ENCODE measurements around the gene IL22RA2.

IL22RA2 gene

GRCh38 chr6:137147195-137147594, 26.2 kb downstream of the IL22RA2 start:
- no peak for TF ChIP-seq CTCF (IDR thresholded peaks at IDR 0.05; ENCODE audit: control insufficient read depth, extremely low read depth, insufficient read depth)
- H3K4me3 ChIP-seq (ENCODE audit: low read depth, low read length), result no peak overlapping the region
- DNase-seq (ENCODE audit: low read depth), result no peak

DNA sequence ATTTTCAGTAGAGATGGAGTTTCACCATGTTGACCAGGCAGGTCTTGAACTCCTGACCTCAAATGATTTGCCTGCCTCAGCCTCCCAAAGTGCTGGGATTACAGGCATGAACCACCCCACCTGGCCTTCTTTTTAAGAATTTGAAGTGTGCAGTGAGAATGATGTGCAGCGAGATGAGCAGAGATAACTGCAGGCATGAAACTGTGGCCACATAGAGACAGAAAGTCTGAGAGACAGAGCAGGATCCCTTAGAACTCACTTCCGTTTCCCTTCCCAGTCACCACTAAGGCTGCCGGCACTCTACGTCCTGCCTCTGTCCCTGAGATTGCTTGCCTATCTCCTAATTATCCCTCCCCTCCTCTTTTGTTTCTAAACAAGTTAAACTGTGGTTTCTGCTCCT, 27.2 kb downstream of the IL22RA2 start:
- TF ChIP-seq CTCF (IDR thresholded peaks at IDR 0.05; ENCODE audit: control insufficient read depth, extremely low read depth, insufficient read depth), result no peak
- DNase-seq (ENCODE audit: low read depth), result no peak
- no peak overlapping the region for H3K4me3 ChIP-seq (ENCODE audit: low read depth, low read length)

DNA sequence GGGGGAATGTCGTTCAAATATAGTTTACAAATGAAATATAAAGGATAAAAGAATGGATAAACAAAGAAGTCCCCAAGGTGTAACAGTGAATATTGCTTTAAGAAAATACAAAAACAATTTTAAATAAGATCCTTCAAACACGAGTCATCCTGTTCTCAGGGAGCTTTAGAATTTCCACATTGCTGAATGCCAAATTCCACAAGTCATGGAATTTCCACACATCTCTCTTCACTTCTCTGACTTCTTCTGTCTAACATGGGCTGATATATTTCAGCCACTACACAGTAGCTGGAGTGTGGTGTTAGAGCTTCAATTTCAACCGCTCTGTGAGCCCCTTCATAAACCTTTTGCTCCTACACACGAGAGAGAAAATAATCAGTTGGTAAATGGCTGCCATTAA, 28.0 kb downstream of the IL22RA2 start:
- DNase-seq (ENCODE audit: low read depth), result no peak
- TF ChIP-seq CTCF (IDR thresholded peaks at IDR 0.05; ENCODE audit: control insufficient read depth, extremely low read depth, insufficient read depth), result no peak
- no peak overlapping the region for H3K4me3 ChIP-seq (ENCODE audit: low read depth, low read length)

DNA sequence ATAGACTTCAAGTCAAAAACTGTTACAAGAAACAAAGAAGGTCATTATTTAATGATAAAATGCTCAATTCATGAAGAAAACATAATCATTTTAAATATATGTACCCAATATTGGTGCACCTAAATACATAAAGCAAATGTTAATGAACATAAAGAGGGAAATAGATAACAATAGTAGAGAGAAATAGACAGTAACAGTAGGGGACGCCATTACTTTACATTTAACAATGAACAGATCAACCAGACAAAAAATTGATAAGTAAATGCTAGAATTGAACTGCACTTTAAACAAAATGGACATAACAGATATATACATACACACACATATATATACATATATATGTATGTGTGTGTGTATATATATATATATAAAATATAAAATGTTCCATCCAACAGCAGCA, 37.4 kb downstream of the IL22RA2 start:
- DNase-seq (ENCODE audit: low read depth), result no peak
- peak; percentile 39 for TF ChIP-seq CTCF (IDR thresholded peaks at IDR 0.05; ENCODE audit: control insufficient read depth, extremely low read depth, insufficient read depth)
- no peak overlapping the region for H3K4me3 ChIP-seq (ENCODE audit: low read depth, low read length)

GRCh38 chr6:137134483-137134882, 39.0 kb downstream of the IL22RA2 start:
- DNase-seq (ENCODE audit: low read depth), result no peak
- TF ChIP-seq CTCF (IDR thresholded peaks at IDR 0.05; ENCODE audit: control insufficient read depth, extremely low read depth, insufficient read depth), result no peak

GRCh38 chr6:137133122-137133521, 40.3 kb downstream of the IL22RA2 start:
- H3K4me3 ChIP-seq (ENCODE audit: low read depth, low read length), result no peak overlapping the region
- DNase-seq (ENCODE audit: low read depth), result no peak
- TF ChIP-seq CTCF (IDR thresholded peaks at IDR 0.05; ENCODE audit: control insufficient read depth, extremely low read depth, insufficient read depth), result no peak

More at GRCh38 chr6:137134483-137134882, 39.0 kb downstream of the IL22RA2 start:
- no peak overlapping the region for H3K4me3 ChIP-seq (ENCODE audit: low read depth, low read length)

DNA sequence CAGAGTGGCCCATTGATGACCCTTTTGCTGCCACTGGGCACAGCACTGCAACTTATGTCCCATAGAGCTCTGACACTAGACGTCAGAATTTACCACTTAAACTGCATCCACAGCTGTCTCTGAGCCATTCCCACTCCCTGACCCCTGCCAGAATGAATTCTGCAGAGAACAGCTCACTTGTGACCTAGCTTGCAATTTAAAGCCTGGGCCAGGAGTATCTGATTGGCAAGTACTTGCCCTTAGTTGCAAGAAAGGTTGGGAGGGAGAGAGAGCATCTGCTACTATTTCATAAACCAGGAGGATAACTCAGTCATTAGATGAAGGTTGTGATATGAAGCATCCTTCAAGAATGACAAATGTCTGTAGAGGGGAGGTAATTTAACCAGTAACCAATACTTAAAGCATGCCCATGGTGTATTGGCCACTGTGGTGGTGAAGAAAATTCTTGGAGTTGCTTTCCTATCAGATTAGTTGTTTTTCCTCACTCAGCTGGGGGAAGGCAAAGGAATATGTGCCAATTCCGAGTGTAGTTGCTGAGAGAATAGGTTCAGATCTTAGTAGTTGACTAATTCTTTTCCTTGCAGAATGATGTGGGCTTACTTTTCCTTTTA, 46.5 kb downstream of the IL22RA2 start:
- no peak for DNase-seq (ENCODE audit: low read depth)
- H3K4me3 ChIP-seq (ENCODE audit: low read depth, low read length), result no peak overlapping the region
- TF ChIP-seq CTCF (IDR thresholded peaks at IDR 0.05; ENCODE audit: control insufficient read depth, extremely low read depth, insufficient read depth), result no peak
